ENCODE data around the gene MRPL50.

Gene MRPL50

GRCh38 chr9:101398068-101398929 is at the start of gene MRPL50, which contains the start of gene ZNF189:
MRPL50 (minus strand) TSS chr9:101398618; CDS start chr9:101398592, 26 bp downstream.
ZNF189 (plus strand) TSS chr9:101398851; CDS start chr9:101399157, 306 bp downstream.
- DNase-seq (ENCODE audit: insufficient read length, low spot score) = peak; percentile 88
- no peak for FAIRE-seq

- DNase-seq (ENCODE audit: insufficient read length, low spot score) (no peak), FAIRE-seq (no peak)
Measured at GRCh38 chr9:101446732-101447131, 48.3 kb upstream of the MRPL50 start.

GRCh38 chr9:101445353-101446029 is 47.1 kb upstream of the MRPL50 start:
- no peak for DNase-seq (ENCODE audit: insufficient read length, low spot score)
- no peak for FAIRE-seq

- no peak for FAIRE-seq
- no peak for DNase-seq (ENCODE audit: insufficient read length, low spot score)
Measured at GRCh38 chr9:101443364-101443771, 45.0 kb upstream of the MRPL50 start.

- DNase-seq (ENCODE audit: insufficient read length, low spot score) (no peak), FAIRE-seq (no peak)
Measured at GRCh38 chr9:101442736-101443135, 44.3 kb upstream of the MRPL50 start.

- DNase-seq (ENCODE audit: insufficient read length, low spot score) = no peak
- no peak for FAIRE-seq
Measured at GRCh38 chr9:101442318-101442717, 43.9 kb upstream of the MRPL50 start.

GRCh38 chr9:101440714-101441230 is 42.4 kb upstream of the MRPL50 start:
- no peak for DNase-seq (ENCODE audit: insufficient read length, low spot score)
- no peak for FAIRE-seq

GRCh38 chr9:101438523-101438922 is 40.1 kb upstream of the MRPL50 start:
- DNase-seq (ENCODE audit: insufficient read length, low spot score) (no peak), FAIRE-seq (no peak)

GRCh38 chr9:101437806-101438232 is 39.4 kb upstream of the MRPL50 start:
- no peak for FAIRE-seq
- no peak for DNase-seq (ENCODE audit: insufficient read length, low spot score)

GRCh38 chr9:101435601-101436079 is 37.2 kb upstream of the MRPL50 start, which contains the start of gene ALDOB:
ALDOB (minus strand) TSS chr9:101435774; CDS start chr9:101430887, 4,887 bp downstream.
- FAIRE-seq (no peak), DNase-seq (ENCODE audit: insufficient read length, low spot score) (no peak)

- no peak for FAIRE-seq
Measured at GRCh38 chr9:101434998-101435397, 36.6 kb upstream of the MRPL50 start.

GRCh38 chr9:101433229-101433628 is 34.8 kb upstream of the MRPL50 start:
- FAIRE-seq (no peak), DNase-seq (ENCODE audit: insufficient read length, low spot score) (no peak)

More at GRCh38 chr9:101434998-101435397, 36.6 kb upstream of the MRPL50 start:
- no peak for DNase-seq (ENCODE audit: insufficient read length, low spot score)

- FAIRE-seq = no peak
Measured at GRCh38 chr9:101432740-101433139, 34.3 kb upstream of the MRPL50 start.

GRCh38 chr9:101432171-101432570 is 33.8 kb upstream of the MRPL50 start:
- FAIRE-seq (no peak), DNase-seq (ENCODE audit: insufficient read length, low spot score) (no peak)

More at GRCh38 chr9:101432740-101433139, 34.3 kb upstream of the MRPL50 start:
- DNase-seq (ENCODE audit: insufficient read length, low spot score) = no peak

- DNase-seq (ENCODE audit: insufficient read length, low spot score) (no peak), FAIRE-seq (no peak)
Measured at GRCh38 chr9:101429736-101430135, 31.3 kb upstream of the MRPL50 start.

- FAIRE-seq (no peak), DNase-seq (ENCODE audit: insufficient read length, low spot score) (no peak)
Measured at GRCh38 chr9:101428909-101429308, 30.5 kb upstream of the MRPL50 start.

GRCh38 chr9:101427957-101428655 is 29.7 kb upstream of the MRPL50 start:
- DNase-seq (ENCODE audit: insufficient read length, low spot score) (no peak), FAIRE-seq (no peak)

- FAIRE-seq = no peak
- DNase-seq (ENCODE audit: insufficient read length, low spot score) = no peak
Measured at GRCh38 chr9:101427358-101427757, 28.9 kb upstream of the MRPL50 start.

GRCh38 chr9:101421653-101422065 is 23.2 kb upstream of the MRPL50 start:
- DNase-seq (ENCODE audit: insufficient read length, low spot score) (no peak), FAIRE-seq (no peak)

GRCh38 chr9:101419863-101420262 is 21.4 kb upstream of the MRPL50 start:
- FAIRE-seq (no peak), DNase-seq (ENCODE audit: insufficient read length, low spot score) (no peak)

Measured in HTR-8/SVneo (cell line).